Hepatocyte (in vitro differentiated cells): ENCODE data around the gene TMEM38A.
"Not testable (repeated sequence)": the region's sequence is repeated elsewhere in the genome, so short reads cannot be mapped to it uniquely, and the experiment has no call there.

Experiments
- EZH2 ChIP-seq: fragments of 200-600 bp; sonication (generic); IDR thresholded peaks from 2 replicates; pipeline ENCODE4 v1.6.1; 2016; ENCODE audit warnings: antibody characterized with exemption, mild to moderate bottlenecking, borderline replicate concordance
- EZH2phosphoT487 ChIP-seq: fragments of 200-600 bp; sonication (generic); IDR thresholded peaks from one replicate; pipeline ENCODE4 v1.6.1; 2018; ENCODE audit warnings: antibody characterized with exemption, mild to moderate bottlenecking, low read depth, moderate library complexity; ENCODE audit not compliant: unreplicated experiment, severe bottlenecking
- TF ChIP-seq, protein P1 (sequence below): fragments of 200-600 bp; sonication (generic); IDR thresholded peaks from 2 replicates; pipeline ENCODE4 v1.5.1; 2016; ENCODE audit warnings: antibody characterized with exemption, mild to moderate bottlenecking; ENCODE audit not compliant: poor library complexity

DNA sequence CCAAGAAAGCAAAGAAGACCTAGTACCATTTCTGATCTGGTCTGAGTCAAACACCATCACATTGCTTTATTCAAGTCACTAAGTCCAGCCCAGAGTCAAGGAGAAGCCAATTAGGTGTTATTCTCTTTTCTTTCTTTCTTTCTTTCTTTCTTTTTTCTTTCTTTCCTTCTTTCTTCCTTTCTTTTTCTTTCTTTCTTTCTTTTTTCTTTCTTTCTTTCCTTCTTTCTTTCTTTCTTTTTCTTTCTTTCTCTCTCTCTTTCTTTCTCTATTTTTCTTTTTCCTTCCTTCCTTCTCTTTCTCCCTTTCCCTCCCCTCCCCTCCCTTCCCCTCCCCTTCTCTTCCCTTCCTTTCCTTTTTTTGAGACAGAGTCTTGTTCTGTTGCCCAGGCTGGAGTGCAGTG, 49.9 kb downstream of the TMEM38A start:
- TF ChIP-seq, protein P1, sequence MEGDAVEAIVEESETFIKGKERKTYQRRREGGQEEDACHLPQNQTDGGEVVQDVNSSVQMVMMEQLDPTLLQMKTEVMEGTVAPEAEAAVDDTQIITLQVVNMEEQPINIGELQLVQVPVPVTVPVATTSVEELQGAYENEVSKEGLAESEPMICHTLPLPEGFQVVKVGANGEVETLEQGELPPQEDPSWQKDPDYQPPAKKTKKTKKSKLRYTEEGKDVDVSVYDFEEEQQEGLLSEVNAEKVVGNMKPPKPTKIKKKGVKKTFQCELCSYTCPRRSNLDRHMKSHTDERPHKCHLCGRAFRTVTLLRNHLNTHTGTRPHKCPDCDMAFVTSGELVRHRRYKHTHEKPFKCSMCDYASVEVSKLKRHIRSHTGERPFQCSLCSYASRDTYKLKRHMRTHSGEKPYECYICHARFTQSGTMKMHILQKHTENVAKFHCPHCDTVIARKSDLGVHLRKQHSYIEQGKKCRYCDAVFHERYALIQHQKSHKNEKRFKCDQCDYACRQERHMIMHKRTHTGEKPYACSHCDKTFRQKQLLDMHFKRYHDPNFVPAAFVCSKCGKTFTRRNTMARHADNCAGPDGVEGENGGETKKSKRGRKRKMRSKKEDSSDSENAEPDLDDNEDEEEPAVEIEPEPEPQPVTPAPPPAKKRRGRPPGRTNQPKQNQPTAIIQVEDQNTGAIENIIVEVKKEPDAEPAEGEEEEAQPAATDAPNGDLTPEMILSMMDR, result not testable (repeated sequence)
- not testable (repeated sequence) for TF ChIP-seq EZH2, EZH2phosphoT487
